ENCODE data around the gene PARN.
"Not testable (repeated sequence)": the region's sequence is repeated elsewhere in the genome, so short reads cannot be mapped to it uniquely, and the experiment has no call there.

GRCh38 chr16:14544846-14545245 is 85.2 kb downstream of the PARN start:
- TF ChIP-seq CTCF (IDR thresholded peaks at IDR 0.05; ENCODE audit: low read depth, low read length); POLR2A (IDR thresholded peaks at IDR 0.05; ENCODE audit: extremely low read depth, insufficient read length); MYC (IDR thresholded peaks at IDR 0.05; ENCODE audit: low read depth, low read length): not testable (repeated sequence)
